HG03097 (cell line): ENCODE results near the gene PCDH12.
"Not testable (repeated sequence)": the region's sequence is repeated elsewhere in the genome, so short reads cannot be mapped to it uniquely, and the experiment has no call there.

Source experiments
- ATAC-seq: cut with Tn5 transposase; IDR thresholded peaks from one replicate; pipeline ENCODE4 v1.9.1; 2021; ENCODE audit not compliant: unreplicated experiment, low FRiP score

The PCDH12 gene

GRCh38 chr5:141941307-141941706 lies 16.7 kb downstream of the PCDH12 start:
- ATAC-seq, result no peak

- ATAC-seq, result no peak
These were observed 17.2 kb downstream of the PCDH12 start for GRCh38 chr5:141940695-141941271.

- ATAC-seq, result no peak
These were observed 22.5 kb downstream of the PCDH12 start for GRCh38 chr5:141935538-141935937.

- no peak for ATAC-seq
These were observed 23.7 kb downstream of the PCDH12 start for GRCh38 chr5:141934099-141934844.

- no peak for ATAC-seq
These were observed 24.9 kb downstream of the PCDH12 start for GRCh38 chr5:141933151-141933550.

- ATAC-seq, result no peak
These were observed 26.3 kb downstream of the PCDH12 start for GRCh38 chr5:141931694-141932093.

GRCh38 chr5:141929398-141930058 lies 28.5 kb downstream of the PCDH12 start:
- no peak for ATAC-seq

GRCh38 chr5:141928051-141928450 lies 30.0 kb downstream of the PCDH12 start:
- no peak for ATAC-seq

- ATAC-seq, result no peak
These were observed 31.6 kb downstream of the PCDH12 start for GRCh38 chr5:141926434-141926833.

- peak; percentile 98 for ATAC-seq
These were observed 34.3 kb downstream of the PCDH12 start, which contains the start of gene DELE1 for GRCh38 chr5:141923448-141924313. Gene DELE1, plus strand, starts transcription at chr5:141923871. Its CDS starts 71 bp downstream, at chr5:141923942.

GRCh38 chr5:141922827-141923447 lies 35.1 kb downstream of the PCDH12 start:
- ATAC-seq, result not testable (repeated sequence)

- no peak for ATAC-seq
These were observed 37.2 kb downstream of the PCDH12 start for GRCh38 chr5:141920771-141921170.

- ATAC-seq, result no peak
These were observed 38.5 kb downstream of the PCDH12 start for GRCh38 chr5:141919218-141920119.

- no peak for ATAC-seq
These were observed 40.2 kb downstream of the PCDH12 start for GRCh38 chr5:141917760-141918159.

GRCh38 chr5:141916522-141916921 lies 41.5 kb downstream of the PCDH12 start:
- ATAC-seq, result no peak

- no peak for ATAC-seq
These were observed 42.1 kb downstream of the PCDH12 start for GRCh38 chr5:141915881-141916336.

- ATAC-seq, result no peak
These were observed 43.2 kb downstream of the PCDH12 start for GRCh38 chr5:141914797-141915196.

GRCh38 chr5:141914199-141914743 lies 43.7 kb downstream of the PCDH12 start:
- no peak for ATAC-seq
